ENCODE results near the gene CASQ1. TPM values are rescaled to one million over a fixed set of nuclear protein-coding genes. Genes with fewer than 3 reads are reported as not detected.

The CASQ1 gene
- total and polyA plus RNA-seq, 2 of the 13 experiments (the other 11 are each of a cell fraction or from before 2014, with no cell fraction given) = 0.09 to 0.20 TPM

DNA sequence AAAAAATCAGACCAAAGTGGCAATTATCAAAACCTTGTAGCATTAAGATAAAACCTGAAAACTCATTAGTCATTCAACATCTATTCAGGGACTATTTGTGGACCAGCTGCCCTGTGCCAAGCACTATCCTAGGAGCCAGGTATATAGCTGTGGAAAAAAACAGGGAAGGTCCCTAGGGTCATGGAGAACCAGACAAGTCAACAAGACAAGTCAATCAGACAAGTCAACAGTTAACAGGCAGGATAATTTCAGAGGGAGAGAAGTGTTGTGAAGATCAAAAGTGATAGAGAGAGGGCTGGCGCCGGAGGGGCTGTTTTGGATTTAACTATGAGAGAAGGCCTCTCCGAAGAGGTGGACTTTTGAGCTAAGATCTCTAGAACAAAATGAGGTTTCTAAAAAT is 42.3 kb upstream of the CASQ1 start (continued):
- TF ChIP-seq, protein P1, sequence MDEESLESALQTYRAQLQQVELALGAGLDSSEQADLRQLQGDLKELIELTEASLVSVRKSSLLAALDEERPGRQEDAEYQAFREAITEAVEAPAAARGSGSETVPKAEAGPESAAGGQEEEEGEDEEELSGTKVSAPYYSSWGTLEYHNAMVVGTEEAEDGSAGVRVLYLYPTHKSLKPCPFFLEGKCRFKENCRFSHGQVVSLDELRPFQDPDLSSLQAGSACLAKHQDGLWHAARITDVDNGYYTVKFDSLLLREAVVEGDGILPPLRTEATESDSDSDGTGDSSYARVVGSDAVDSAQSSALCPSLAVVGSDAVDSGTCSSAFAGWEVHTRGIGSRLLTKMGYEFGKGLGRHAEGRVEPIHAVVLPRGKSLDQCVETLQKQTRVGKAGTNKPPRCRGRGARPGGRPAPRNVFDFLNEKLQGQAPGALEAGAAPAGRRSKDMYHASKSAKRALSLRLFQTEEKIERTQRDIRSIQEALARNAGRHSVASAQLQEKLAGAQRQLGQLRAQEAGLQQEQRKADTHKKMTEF (CRISPR knock-in tag; IDR thresholded peaks at IDR 0.05) = peak; percentile 43; the same call in 1 of the 2 replicates
- TF ChIP-seq TBX2 (CRISPR knock-in tag; IDR thresholded peaks at IDR 0.05; ENCODE audit: borderline replicate concordance) (peak; percentile 82; the same call in 1 of the 2 replicates), KDM3A (CRISPR knock-in tag; IDR thresholded peaks at IDR 0.05; ENCODE audit: low read depth) (no peak), ZNF12 (CRISPR knock-in tag; IDR thresholded peaks at IDR 0.05) (no peak), ZNF253 (CRISPR knock-in tag; IDR thresholded peaks at IDR 0.05; ENCODE audit: borderline replicate concordance) (no peak), TGIF2 (CRISPR knock-in tag; IDR thresholded peaks at IDR 0.05) (no peak), ZNF563 (CRISPR knock-in tag; IDR thresholded peaks at IDR 0.05) (no peak), ZSCAN30 (CRISPR knock-in tag; IDR thresholded peaks at IDR 0.05) (no peak), NFIB (CRISPR knock-in tag; IDR thresholded peaks at IDR 0.05; ENCODE audit: borderline replicate concordance) (no peak), RBFOX2 (IDR thresholded peaks at IDR 0.05; ENCODE audit: low read depth, low read length) (no peak), NFIC (IDR thresholded peaks at IDR 0.05; ENCODE audit: low read length) (peak; percentile 54; the same call in 1 of the 2 replicates), RFXAP (CRISPR knock-in tag; IDR thresholded peaks at IDR 0.05; ENCODE audit: borderline replicate concordance) (no peak), ZNF331 (CRISPR knock-in tag; IDR thresholded peaks at IDR 0.05) (peak; percentile 36; the same call in 1 of the 2 replicates), ZNF235 (CRISPR knock-in tag; IDR thresholded peaks at IDR 0.05; ENCODE audit: borderline replicate concordance) (no peak), GZF1 (CRISPR knock-in tag; IDR thresholded peaks at IDR 0.05) (no peak), TRIM24 (CRISPR knock-in tag; IDR thresholded peaks at IDR 0.05) (no peak), NAIF1 (CRISPR knock-in tag; IDR thresholded peaks at IDR 0.05; ENCODE audit: borderline replicate concordance) (no peak), PHF21A (CRISPR knock-in tag; IDR thresholded peaks at IDR 0.05) (peak; percentile 35), FOXJ3 (CRISPR knock-in tag; IDR thresholded peaks at IDR 0.05; ENCODE audit: borderline replicate concordance) (0 out of 2 replicates have a peak, but pooled peaks have one; percentile 21), RXRB (CRISPR knock-in tag; IDR thresholded peaks at IDR 0.05; ENCODE audit: borderline replicate concordance) (peak; percentile 23; the same call in 1 of the 2 replicates), ZNF510 (CRISPR knock-in tag; IDR thresholded peaks at IDR 0.05; ENCODE audit: low read depth) (no peak), U2AF1 (optimal IDR thresholded peaks at IDR 0.05; ENCODE audit: low read depth, low read length) (no peak), PAX8 (CRISPR knock-in tag; IDR thresholded peaks at IDR 0.05; ENCODE audit: borderline replicate concordance) (no peak), SAP130 (CRISPR knock-in tag; IDR thresholded peaks at IDR 0.05; ENCODE audit: low read depth) (peak; percentile 44; the same call in 1 of the 2 replicates), ZNF788 (CRISPR knock-in tag; IDR thresholded peaks at IDR 0.05; ENCODE audit: borderline replicate concordance) (no peak)
- TF ChIP-seq, protein P2, sequence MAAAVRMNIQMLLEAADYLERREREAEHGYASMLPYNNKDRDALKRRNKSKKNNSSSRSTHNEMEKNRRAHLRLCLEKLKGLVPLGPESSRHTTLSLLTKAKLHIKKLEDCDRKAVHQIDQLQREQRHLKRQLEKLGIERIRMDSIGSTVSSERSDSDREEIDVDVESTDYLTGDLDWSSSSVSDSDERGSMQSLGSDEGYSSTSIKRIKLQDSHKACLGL (CRISPR knock-in tag; IDR thresholded peaks at IDR 0.05) = no peak
- TF ChIP-seq, protein P3, sequence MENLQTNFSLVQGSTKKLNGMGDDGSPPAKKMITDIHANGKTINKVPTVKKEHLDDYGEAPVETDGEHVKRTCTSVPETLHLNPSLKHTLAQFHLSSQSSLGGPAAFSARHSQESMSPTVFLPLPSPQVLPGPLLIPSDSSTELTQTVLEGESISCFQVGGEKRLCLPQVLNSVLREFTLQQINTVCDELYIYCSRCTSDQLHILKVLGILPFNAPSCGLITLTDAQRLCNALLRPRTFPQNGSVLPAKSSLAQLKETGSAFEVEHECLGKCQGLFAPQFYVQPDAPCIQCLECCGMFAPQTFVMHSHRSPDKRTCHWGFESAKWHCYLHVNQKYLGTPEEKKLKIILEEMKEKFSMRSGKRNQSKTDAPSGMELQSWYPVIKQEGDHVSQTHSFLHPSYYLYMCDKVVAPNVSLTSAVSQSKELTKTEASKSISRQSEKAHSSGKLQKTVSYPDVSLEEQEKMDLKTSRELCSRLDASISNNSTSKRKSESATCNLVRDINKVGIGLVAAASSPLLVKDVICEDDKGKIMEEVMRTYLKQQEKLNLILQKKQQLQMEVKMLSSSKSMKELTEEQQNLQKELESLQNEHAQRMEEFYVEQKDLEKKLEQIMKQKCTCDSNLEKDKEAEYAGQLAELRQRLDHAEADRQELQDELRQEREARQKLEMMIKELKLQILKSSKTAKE (CRISPR knock-in tag; IDR thresholded peaks at IDR 0.05; ENCODE audit: borderline replicate concordance) = peak; percentile 76
- TF ChIP-seq, protein P4, sequence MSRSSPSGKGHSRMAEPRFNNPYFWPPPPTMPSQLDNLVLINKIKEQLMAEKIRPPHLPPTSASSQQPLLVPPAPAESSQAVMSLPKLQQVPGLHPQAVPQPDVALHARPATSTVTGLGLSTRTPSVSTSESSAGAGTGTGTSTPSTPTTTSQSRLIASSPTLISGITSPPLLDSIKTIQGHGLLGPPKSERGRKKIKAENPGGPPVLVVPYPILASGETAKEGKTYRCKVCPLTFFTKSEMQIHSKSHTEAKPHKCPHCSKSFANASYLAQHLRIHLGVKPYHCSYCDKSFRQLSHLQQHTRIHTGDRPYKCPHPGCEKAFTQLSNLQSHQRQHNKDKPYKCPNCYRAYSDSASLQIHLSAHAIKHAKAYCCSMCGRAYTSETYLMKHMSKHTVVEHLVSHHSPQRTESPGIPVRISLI (CRISPR knock-in tag; IDR thresholded peaks at IDR 0.05; ENCODE audit: borderline replicate concordance) = peak; percentile 62; the same call in 1 of the 2 replicates

Measured in HepG2 (cell line).